GM12878 (cell line): ENCODE measurements around the gene GNA15. TPM values are rescaled to one million over a fixed set of nuclear protein-coding genes. Genes with fewer than 3 reads are reported as not detected.

ENCODE experiments used
- ATAC-seq: fragments of 200-7000 bp; cut with Tn5 transposase; 3 replicates; pipeline ENCODE4 v1.9.1; 2020; ENCODE audit warnings: mild to moderate bottlenecking, moderate library complexity
- BruUV-seq: library from RNA; stranded (reverse); fragments of 400-500 nt; replicated peaks from 2 replicates; lab custom pipeline; 2021; lab: Mats Ljungman, UMichigan
- CTCF ChIA-PET: fragments of 300-600 bp; sonication (Branson Sonifier 250); formaldehyde crosslinking; extraction: SDS; loops from one replicate; lab custom pipeline; 2021; ENCODE audit warnings: inconsistent platforms; lab: Yijun Ruan, JAX
- POLR2A ChIA-PET: fragments of 350-600 bp; formaldehyde crosslinking; extraction: SDS; loops from one replicate; lab custom pipeline; 2021; ENCODE audit warnings: inconsistent platforms; lab: Charles Lee
- RAD21 ChIA-PET: fragments of 300-600 bp; sonication (Branson Sonifier 250); formaldehyde crosslinking; loops from one replicate; lab custom pipeline; 2023; ENCODE audit warnings: antibody characterized with exemption; ENCODE audit not compliant: unreplicated experiment; lab: Charles Lee
- SMC1A ChIA-PET: fragments of 300-600 bp; sonication (Branson Sonifier 250); formaldehyde crosslinking; loops from one replicate; lab custom pipeline; 2023; ENCODE audit not compliant: unreplicated experiment, uncharacterized antibody; lab: Charles Lee
- DNase-seq: peaks from one replicate; pipeline ENCODE4 v3.0.0-alpha.2; 2011; ENCODE audit warnings: low read depth, low spot score
- FAIRE-seq: peaks from 3 replicates; lab custom pipeline; 2011; peaks lifted over from hg19 to GRCh38; lab: Jason Lieb, UNC
- H2AFZ ChIP-seq: 2 replicates; pipeline ENCODE4 v1.6.0; 2011; ENCODE audit warnings: low read depth, low read length, control low read depth; ENCODE audit not compliant: control insufficient read depth
- H3K27ac ChIP-seq: 2 replicates; pipeline ENCODE4 v1.5.1; 2011; ENCODE audit warnings: control low read depth; ENCODE audit not compliant: control insufficient read depth, insufficient read depth
- H3K27me3 ChIP-seq, 2 experiments: replicated peaks in 1 of 2; 2 replicates each; pipeline versions ENCODE4 v1.6.0 to v1.6.1; 2011; ENCODE audit warnings: low read length in 1 of 2; ENCODE audit not compliant: control insufficient read depth in 2 of 2, insufficient read depth in 2 of 2
- H3K36me3 ChIP-seq, 2 experiments: 2 replicates each; pipeline ENCODE4 v1.5.1; 2011; ENCODE audit warnings: low read length in 1 of 2; ENCODE audit not compliant: control insufficient read depth in 2 of 2, insufficient read depth in 2 of 2
- H3K4me1 ChIP-seq: 2 replicates; pipeline ENCODE4 v1.6.1; 2011; ENCODE audit warnings: mild to moderate bottlenecking, low read length, moderate library complexity, mixed read lengths; ENCODE audit not compliant: control insufficient read depth, insufficient read depth
- H3K4me2 ChIP-seq: 2 replicates; pipeline ENCODE4 v1.6.0; 2011; ENCODE audit warnings: control low read depth; ENCODE audit not compliant: control insufficient read depth, insufficient read depth
- H3K4me3 ChIP-seq: fragments of 200-600 bp; sonication (generic); 2 replicates; pipeline ENCODE4 v1.5.1; 2016
- H3K79me2 ChIP-seq: 2 replicates; pipeline ENCODE4 v1.6.0; 2011; ENCODE audit warnings: low read length; ENCODE audit not compliant: control insufficient read depth, insufficient read depth
- H3K9ac ChIP-seq: 2 replicates; pipeline ENCODE4 v1.8.0; 2011; ENCODE audit warnings: low read length, control low read depth, mixed read lengths; ENCODE audit not compliant: control insufficient read depth, insufficient read depth
- H3K9me3 ChIP-seq: replicated peaks from 3 replicates; pipeline ENCODE4 v1.5.1; 2011; ENCODE audit warnings: mild to moderate bottlenecking, low read length; ENCODE audit not compliant: control insufficient read depth, insufficient read depth
- H4K20me1 ChIP-seq: 2 replicates; pipeline ENCODE4 v1.6.0; 2011; ENCODE audit not compliant: control insufficient read depth, insufficient read depth
- CEBPB ChIP-seq, 2 experiments: fragments of 150-350 bp in 1 of 2; IDR thresholded peaks; 2 replicates each; pipeline ENCODE4 v1.6.1; 2012 to 2014; ENCODE audit warnings: low read depth in 2 of 2, low read length in 2 of 2, borderline replicate concordance in 1 of 2, inconsistent platforms in 1 of 2
- GATAD2B ChIP-seq: fragments of 450-650 bp; conservative IDR thresholded peaks from 2 replicates; pipeline ENCODE4 v1.6.1; 2017; ENCODE audit warnings: low read depth, mild to moderate bottlenecking, moderate library complexity
- TBL1XR1 ChIP-seq: IDR thresholded peaks from 2 replicates; pipeline ENCODE4 v1.6.1; 2012; ENCODE audit warnings: low read depth, low read length, improper control_type of control experiment
- WGBS: methylation state at CpG from one replicate; pipeline ENCODE4 v1.1.6; 2016; ENCODE audit warnings: low lambda C conversion rate; ENCODE audit not compliant: insufficient replicate concordance, insufficient coverage; ENCODE audit errors: missing lambda C conversion rate; 5-methylcytosine and 5-hydroxymethylcytosine counted together
- in situ Hi-C: fragments of 300-500 bp; cut with MboI; formaldehyde crosslinking; loops from 9 replicates; pipeline ENCODE4 v1.14.3; 2018; ENCODE audit warnings: mixed read lengths
- intact Hi-C: fragments of 100-400 bp; cut with micrococcal nuclease; formaldehyde crosslinking; loops from one replicate; pipeline ENCODE4 v1.14.2; 2022; ENCODE audit not compliant: unreplicated experiment
- polyA plus RNA-seq, 11 experiments: library from polyadenylated mRNA; depleted of rRNA in 4 of 11; unstranded in 6 of 11; stranded (reverse) in 5 of 11; fragments of >200 nt; fragmentation: Nextera tagmentation in 4 of 11; fragmentation: Illumina TruSeq in 1 of 11; extraction: Ambion mirVana in 4 of 11; extraction: Trizol in 1 of 11; gene quantifications; 1 replicate in 1 of 11; 2 replicates in 10 of 11; pipeline versions ENCODE4 v1.2.1 to v1.2.3, GENCODE V29; 2011 to 2016; ENCODE audit warnings: inconsistent platforms in 2 of 11, missing spikeins in 2 of 11, low read depth in 1 of 11
- total RNA-seq, 4 experiments: library from RNA; depleted of rRNA in 3 of 4; stranded (reverse); fragments of >200 nt in 3 of 4; fragmentation: Illumina TruSeq in 1 of 4; extraction: Trizol in 1 of 4; gene quantifications; 2 replicates each; pipeline versions ENCODE4 v1.2.1 to v1.2.3, GENCODE V29; 2013 to 2021
- TF ChIP-seq, protein P1 (sequence below): fragments of 450-650 bp; IDR thresholded peaks from 2 replicates; pipeline ENCODE4 v1.6.1; 2016; ENCODE audit warnings: mild to moderate bottlenecking, moderate library complexity, borderline replicate concordance
- TF ChIP-seq, protein P2 (sequence below): fragments of 450-650 bp; formaldehyde crosslinking; IDR thresholded peaks from 2 replicates; pipeline ENCODE4 v1.4.0; 2020; ENCODE audit warnings: mild to moderate bottlenecking, moderate library complexity

GNA15 gene
- total and polyA plus RNA-seq, 10 of the 15 experiments (the other 5 are each of a cell fraction or from before 2014, with no cell fraction given), result 0.42 to 18.0 (median 9.4) TPM

DNA sequence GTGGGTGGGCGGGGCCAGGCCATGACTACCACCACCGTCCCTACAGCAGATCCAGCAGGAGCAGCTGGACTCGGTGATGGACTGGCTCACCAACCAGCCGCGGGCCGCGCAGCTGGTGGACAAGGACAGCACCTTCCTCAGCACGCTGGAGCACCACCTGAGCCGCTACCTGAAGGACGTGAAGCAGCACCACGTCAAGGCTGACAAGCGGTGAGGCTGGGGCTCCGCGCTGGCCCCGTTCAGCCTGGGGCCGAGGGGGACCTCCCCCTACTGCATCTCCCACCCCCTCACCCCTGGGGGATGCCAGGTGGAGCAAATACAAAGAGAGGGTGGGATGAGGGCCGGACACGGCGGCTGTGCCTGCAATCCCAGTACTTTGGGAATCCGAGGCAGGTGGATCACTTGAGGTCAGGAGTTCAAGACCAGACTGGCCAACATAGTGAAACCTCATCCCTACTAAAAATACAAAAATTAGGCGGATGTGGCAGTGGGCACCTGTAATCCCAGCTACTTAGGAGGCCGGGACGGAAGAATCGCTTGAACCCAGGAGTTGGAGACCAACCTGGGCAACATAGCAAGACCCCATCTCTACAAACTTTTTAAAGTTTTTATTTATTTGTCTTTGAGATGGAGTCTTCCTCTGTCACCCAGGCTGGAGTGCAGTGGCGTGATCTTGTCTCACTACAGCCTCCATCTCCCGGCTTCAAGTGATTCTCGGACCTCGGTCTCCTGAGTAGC is 70.6 kb downstream of the GNA15 start:
- DNase-seq, result no peak
- no peak for FAIRE-seq
- H2AFZ ChIP-seq, result no peak overlapping the region
- no peak overlapping the region for H3K4me2 ChIP-seq
- RAD21 ChIA-PET, result no interaction called here
- H3K27me3 ChIP-seq, result no peaks in the 10 kb centered on the region
- CTCF ChIA-PET, result no interaction called here
- no peaks in the 10 kb centered on the region for H3K9me3 ChIP-seq
- H3K79me2 ChIP-seq, result no peaks in the 10 kb centered on the region
- in situ Hi-C loops, result no loop called here
- no peak overlapping the region for H3K27ac ChIP-seq
- TF ChIP-seq, protein P1, sequence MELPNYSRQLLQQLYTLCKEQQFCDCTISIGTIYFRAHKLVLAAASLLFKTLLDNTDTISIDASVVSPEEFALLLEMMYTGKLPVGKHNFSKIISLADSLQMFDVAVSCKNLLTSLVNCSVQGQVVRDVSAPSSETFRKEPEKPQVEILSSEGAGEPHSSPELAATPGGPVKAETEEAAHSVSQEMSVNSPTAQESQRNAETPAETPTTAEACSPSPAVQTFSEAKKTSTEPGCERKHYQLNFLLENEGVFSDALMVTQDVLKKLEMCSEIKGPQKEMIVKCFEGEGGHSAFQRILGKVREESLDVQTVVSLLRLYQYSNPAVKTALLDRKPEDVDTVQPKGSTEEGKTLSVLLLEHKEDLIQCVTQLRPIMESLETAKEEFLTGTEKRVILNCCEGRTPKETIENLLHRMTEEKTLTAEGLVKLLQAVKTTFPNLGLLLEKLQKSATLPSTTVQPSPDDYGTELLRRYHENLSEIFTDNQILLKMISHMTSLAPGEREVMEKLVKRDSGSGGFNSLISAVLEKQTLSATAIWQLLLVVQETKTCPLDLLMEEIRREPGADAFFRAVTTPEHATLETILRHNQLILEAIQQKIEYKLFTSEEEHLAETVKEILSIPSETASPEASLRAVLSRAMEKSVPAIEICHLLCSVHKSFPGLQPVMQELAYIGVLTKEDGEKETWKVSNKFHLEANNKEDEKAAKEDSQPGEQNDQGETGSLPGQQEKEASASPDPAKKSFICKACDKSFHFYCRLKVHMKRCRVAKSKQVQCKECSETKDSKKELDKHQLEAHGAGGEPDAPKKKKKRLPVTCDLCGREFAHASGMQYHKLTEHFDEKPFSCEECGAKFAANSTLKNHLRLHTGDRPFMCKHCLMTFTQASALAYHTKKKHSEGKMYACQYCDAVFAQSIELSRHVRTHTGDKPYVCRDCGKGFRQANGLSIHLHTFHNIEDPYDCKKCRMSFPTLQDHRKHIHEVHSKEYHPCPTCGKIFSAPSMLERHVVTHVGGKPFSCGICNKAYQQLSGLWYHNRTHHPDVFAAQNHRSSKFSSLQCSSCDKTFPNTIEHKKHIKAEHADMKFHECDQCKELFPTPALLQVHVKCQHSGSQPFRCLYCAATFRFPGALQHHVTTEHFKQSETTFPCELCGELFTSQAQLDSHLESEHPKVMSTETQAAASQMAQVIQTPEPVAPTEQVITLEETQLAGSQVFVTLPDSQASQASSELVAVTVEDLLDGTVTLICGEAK, result no peak
- TF ChIP-seq CEBPB (IDR thresholded peaks at IDR 0.05; ENCODE audit: borderline replicate concordance in 1 of 2, low read depth in 2 of 2, low read length in 2 of 2) (no peak), GATAD2B (no peak), TBL1XR1 (no peak)
- TF ChIP-seq, protein P2, sequence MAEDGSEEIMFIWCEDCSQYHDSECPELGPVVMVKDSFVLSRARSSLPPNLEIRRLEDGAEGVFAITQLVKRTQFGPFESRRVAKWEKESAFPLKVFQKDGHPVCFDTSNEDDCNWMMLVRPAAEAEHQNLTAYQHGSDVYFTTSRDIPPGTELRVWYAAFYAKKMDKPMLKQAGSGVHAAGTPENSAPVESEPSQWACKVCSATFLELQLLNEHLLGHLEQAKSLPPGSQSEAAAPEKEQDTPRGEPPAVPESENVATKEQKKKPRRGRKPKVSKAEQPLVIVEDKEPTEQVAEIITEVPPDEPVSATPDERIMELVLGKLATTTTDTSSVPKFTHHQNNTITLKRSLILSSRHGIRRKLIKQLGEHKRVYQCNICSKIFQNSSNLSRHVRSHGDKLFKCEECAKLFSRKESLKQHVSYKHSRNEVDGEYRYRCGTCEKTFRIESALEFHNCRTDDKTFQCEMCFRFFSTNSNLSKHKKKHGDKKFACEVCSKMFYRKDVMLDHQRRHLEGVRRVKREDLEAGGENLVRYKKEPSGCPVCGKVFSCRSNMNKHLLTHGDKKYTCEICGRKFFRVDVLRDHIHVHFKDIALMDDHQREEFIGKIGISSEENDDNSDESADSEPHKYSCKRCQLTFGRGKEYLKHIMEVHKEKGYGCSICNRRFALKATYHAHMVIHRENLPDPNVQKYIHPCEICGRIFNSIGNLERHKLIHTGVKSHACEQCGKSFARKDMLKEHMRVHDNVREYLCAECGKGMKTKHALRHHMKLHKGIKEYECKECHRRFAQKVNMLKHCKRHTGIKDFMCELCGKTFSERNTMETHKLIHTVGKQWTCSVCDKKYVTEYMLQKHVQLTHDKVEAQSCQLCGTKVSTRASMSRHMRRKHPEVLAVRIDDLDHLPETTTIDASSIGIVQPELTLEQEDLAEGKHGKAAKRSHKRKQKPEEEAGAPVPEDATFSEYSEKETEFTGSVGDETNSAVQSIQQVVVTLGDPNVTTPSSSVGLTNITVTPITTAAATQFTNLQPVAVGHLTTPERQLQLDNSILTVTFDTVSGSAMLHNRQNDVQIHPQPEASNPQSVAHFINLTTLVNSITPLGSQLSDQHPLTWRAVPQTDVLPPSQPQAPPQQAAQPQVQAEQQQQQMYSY (CRISPR knock-in tag), result no peak
- TF ChIP-seq, all 136 proteins: peak for 0
- H4K20me1 ChIP-seq, result no peaks in the 10 kb centered on the region
- no TSS peak for BruUV-seq
- no peaks in the 10 kb centered on the region for H3K4me1 ChIP-seq
- no peak for ATAC-seq
- ChIA-PET POLR2A (no interaction called here), SMC1A (no interaction called here)
- intact Hi-C loops, result no loop called here
- 98% methylated on average over 25 of the region's 28 CpGs for WGBS
- H3K36me3 ChIP-seq, result peaks cover 0 to 14% of the 10 kb centered on the region in 2 experiments; a peak in 2 of 4 replicates
- H3K4me3 ChIP-seq, result no peak overlapping the region
- no peak overlapping the region for H3K9ac ChIP-seq
